LNCAP (cell line): ENCODE measurements around the gene PXK.

Experiments used
- CTCF ChIP-seq: fragments of 450-650 bp; IDR thresholded peaks from 2 replicates; pipeline ENCODE4 v1.5.1; 2017; ENCODE audit warnings: mild to moderate bottlenecking

Gene PXK

GRCh38 chr3:58383904-58384303 lies 51.2 kb downstream of the PXK start:
- no peak for TF ChIP-seq CTCF

GRCh38 chr3:58384381-58385090 lies 51.8 kb downstream of the PXK start:
- no peak for TF ChIP-seq CTCF

- no peak for TF ChIP-seq CTCF
Measured at GRCh38 chr3:58386626-58387365, 54.1 kb downstream of the PXK start.

GRCh38 chr3:58387650-58388546 lies 55.2 kb downstream of the PXK start:
- TF ChIP-seq CTCF: no peak

- no peak for TF ChIP-seq CTCF
Measured at GRCh38 chr3:58388550-58389091, 55.9 kb downstream of the PXK start.

- TF ChIP-seq CTCF: no peak
Measured at GRCh38 chr3:58391156-58391865, 58.6 kb downstream of the PXK start.

GRCh38 chr3:58392181-58392580 lies 59.5 kb downstream of the PXK start:
- TF ChIP-seq CTCF: no peak
